Stomach (tissue), 9 donors: Measurements from ENCODE around the gene ACTR5. TPM values are rescaled to one million over a fixed set of nuclear protein-coding genes. Genes with fewer than 3 reads are reported as not detected.

ENCODE experiments used
- DNase-seq, 2 donors: peaks; one replicate each; pipeline versions ENCODE4 v3.0.0 to v3.0.0-alpha.2; 2013 to 2019
- H3K27ac ChIP-seq, 5 donors: fragments of 200-600 bp in 4 of 5; sonication (generic) in 4 of 5; one replicate each; pipeline ENCODE4 v1.5.1; 2013 to 2019; ENCODE audit warnings: mild to moderate bottlenecking in 1 of 5, moderate library complexity in 1 of 5
- H3K27me3 ChIP-seq, 3 donors: fragments of 200-600 bp; sonication (generic); one replicate each; pipeline ENCODE4 v1.5.1; 2017 to 2019; ENCODE audit warnings: mixed run types in 1 of 3
- H3K36me3 ChIP-seq, 4 donors: fragments of 200-600 bp; sonication (generic); 1 replicate in 3 of 4; 2 replicates in 1 of 4; pipeline ENCODE4 v1.5.1; 2016 to 2019
- H3K4me1 ChIP-seq, 4 donors: fragments of 200-600 bp; sonication (generic); one replicate each; pipeline ENCODE4 v1.5.1; 2016 to 2019
- H3K4me3 ChIP-seq, 4 donors: fragments of 200-600 bp; sonication (generic) in 3 of 4; one replicate each; pipeline ENCODE4 v1.5.1; 2016 to 2019; ENCODE audit warnings: mild to moderate bottlenecking in 1 of 4
- H3K9me3 ChIP-seq, 4 donors: fragments of 200-600 bp; sonication (generic); one replicate each; pipeline ENCODE4 v1.5.1; 2016 to 2019
- EP300 ChIP-seq: sonication (generic); formaldehyde crosslinking; IDR thresholded peaks from one replicate; pipeline ENCODE4 v1.6.1; 2017; ENCODE audit warnings: antibody characterized with exemption
- POLR2A ChIP-seq, 4 donors: fragments of 450-650 bp; IDR thresholded peaks; one replicate each; pipeline ENCODE4 v1.6.1; 2016; ENCODE audit warnings: antibody characterized with exemption in 4 of 4, control low read depth in 2 of 4, mild to moderate bottlenecking in 1 of 4, moderate library complexity in 1 of 4
- POLR2AphosphoS5 ChIP-seq, 3 donors: sonication (generic); formaldehyde crosslinking; IDR thresholded peaks; one replicate each; pipeline ENCODE4 v1.6.1; 2016; ENCODE audit warnings: antibody characterized with exemption in 3 of 3
- WGBS, 5 donors: extraction: QIAGEN DNeasy Blood & Tissue Kit in 3 of 5; methylation state at CpG; one replicate each; pipeline versions ENCODE4 v1.1.5 to v1.1.7; 2013 to 2018; 5-methylcytosine and 5-hydroxymethylcytosine counted together
- intact Hi-C: fragments of 100-400 bp; cut with DNase I; formaldehyde crosslinking; loops from one replicate; pipeline ENCODE4 v1.15.1; 2023; ENCODE audit warnings: low total_unique reads
- polyA plus RNA-seq, 3 donors: library from polyadenylated mRNA; stranded (reverse); fragments of 200-250 nt; gene quantifications; one replicate each; pipeline ENCODE4 v1.2.3, GENCODE V29; 2013
- total RNA-seq, 5 donors: library from RNA; depleted of rRNA; stranded (reverse); fragments of >200 nt; gene quantifications; one replicate each; pipeline versions ENCODE4 v1.1.0 to v1.2.3, GENCODE V29; 2014 to 2016
- TF ChIP-seq, protein P1 (sequence below), 7 experiments: fragments of 450-650 bp in 4 of 7; fragments of 200-600 bp in 3 of 7; sonication (generic) in 3 of 7; IDR thresholded peaks; one replicate each; pipeline ENCODE4 v1.5.1; 2016 to 2019; ENCODE audit warnings: antibody characterized with exemption in 7 of 7, control low read depth in 2 of 7, mild to moderate bottlenecking in 1 of 7
- donor health status: healthy with polysubstance abuse.
- donor health status: Bipolar disorder and iron deficiency.
- donor health status: healthy.

The ACTR5 gene
- total and polyA plus RNA-seq, 8 donors, result 3.6 to 68.1 (median 6.5) TPM

DNA sequence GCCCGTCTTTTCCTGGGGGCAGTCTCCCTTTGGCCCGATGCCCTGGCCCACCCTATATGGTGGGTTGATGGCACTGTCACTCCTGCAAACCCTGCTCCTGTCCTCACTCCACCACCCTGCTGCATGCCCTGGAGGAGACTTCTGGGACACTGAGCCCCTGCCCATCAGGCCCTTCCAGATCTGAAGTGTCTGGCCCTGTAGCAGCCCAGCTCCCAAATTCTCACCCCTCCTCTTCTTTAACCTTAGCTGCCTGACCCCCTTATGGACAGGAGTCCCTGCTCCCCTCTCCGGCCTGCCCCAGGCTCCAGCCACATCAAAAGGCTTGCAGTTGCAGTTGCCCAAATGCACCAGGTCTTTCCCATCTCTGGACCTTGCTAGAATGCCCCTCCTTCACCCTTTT lies 44.7 kb upstream of the ACTR5 start:
- no peak for DNase-seq
- intact Hi-C loops, result no loop called here
- WGBS, 5 donors, result 40 to 79% (median 69%) methylated on average over 3 of the region's 3 CpGs
- Histone ChIP-seq H3K27me3 (peaks cover 4 to 92% (median 25%) of the 10 kb centered on the region in 3 donors), H3K4me1 (no peaks in the 10 kb centered on the region), H3K27ac (no peak overlapping the region), H3K4me3 (no peak overlapping the region), H3K36me3 (no peaks in the 10 kb centered on the region), H3K9me3 (no peaks in the 10 kb centered on the region)
- TF ChIP-seq, protein P1, sequence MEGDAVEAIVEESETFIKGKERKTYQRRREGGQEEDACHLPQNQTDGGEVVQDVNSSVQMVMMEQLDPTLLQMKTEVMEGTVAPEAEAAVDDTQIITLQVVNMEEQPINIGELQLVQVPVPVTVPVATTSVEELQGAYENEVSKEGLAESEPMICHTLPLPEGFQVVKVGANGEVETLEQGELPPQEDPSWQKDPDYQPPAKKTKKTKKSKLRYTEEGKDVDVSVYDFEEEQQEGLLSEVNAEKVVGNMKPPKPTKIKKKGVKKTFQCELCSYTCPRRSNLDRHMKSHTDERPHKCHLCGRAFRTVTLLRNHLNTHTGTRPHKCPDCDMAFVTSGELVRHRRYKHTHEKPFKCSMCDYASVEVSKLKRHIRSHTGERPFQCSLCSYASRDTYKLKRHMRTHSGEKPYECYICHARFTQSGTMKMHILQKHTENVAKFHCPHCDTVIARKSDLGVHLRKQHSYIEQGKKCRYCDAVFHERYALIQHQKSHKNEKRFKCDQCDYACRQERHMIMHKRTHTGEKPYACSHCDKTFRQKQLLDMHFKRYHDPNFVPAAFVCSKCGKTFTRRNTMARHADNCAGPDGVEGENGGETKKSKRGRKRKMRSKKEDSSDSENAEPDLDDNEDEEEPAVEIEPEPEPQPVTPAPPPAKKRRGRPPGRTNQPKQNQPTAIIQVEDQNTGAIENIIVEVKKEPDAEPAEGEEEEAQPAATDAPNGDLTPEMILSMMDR (IDR thresholded peaks at IDR 0.05), result no peak
- TF ChIP-seq POLR2AphosphoS5 (IDR thresholded peaks at IDR 0.05) (no peak), EP300 (no peak), POLR2A (IDR thresholded peaks at IDR 0.05) (no peak)

DNA sequence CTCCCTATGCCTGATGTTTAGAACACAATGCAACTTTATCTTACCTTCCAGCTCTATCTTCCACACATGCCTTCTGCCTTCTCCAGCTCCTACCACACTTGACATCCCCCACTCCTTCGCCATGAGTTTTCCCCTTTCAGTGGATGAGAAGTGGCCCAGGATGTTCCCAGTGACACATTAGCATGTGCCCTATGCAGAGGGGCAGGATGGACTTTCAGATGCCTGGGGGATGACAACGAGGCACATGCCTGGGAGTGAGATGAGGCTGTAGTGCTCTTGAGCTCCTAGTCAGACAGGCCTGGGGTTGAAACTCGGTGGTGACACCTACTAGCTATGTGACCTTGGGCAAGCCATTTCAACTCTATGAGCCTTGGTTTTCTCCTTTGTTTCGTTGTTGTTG lies 44.1 kb upstream of the ACTR5 start:
- no peak for TF ChIP-seq EP300
- TF ChIP-seq, protein P1 (IDR thresholded peaks at IDR 0.05), result no peak
- no peak for DNase-seq
- Histone ChIP-seq H3K27me3 (peaks cover 4 to 86% (median 25%) of the 10 kb centered on the region in 3 donors), H3K36me3 (no peaks in the 10 kb centered on the region), H3K27ac (no peak overlapping the region), H3K4me1 (no peaks in the 10 kb centered on the region), H3K9me3 (no peaks in the 10 kb centered on the region), H3K4me3 (no peak overlapping the region)
- WGBS, 5 donors, result 43 to 58% (median 53%) methylated on average over 3 to 4 of the region's 4 CpGs
- intact Hi-C loops, result no loop called here

DNA sequence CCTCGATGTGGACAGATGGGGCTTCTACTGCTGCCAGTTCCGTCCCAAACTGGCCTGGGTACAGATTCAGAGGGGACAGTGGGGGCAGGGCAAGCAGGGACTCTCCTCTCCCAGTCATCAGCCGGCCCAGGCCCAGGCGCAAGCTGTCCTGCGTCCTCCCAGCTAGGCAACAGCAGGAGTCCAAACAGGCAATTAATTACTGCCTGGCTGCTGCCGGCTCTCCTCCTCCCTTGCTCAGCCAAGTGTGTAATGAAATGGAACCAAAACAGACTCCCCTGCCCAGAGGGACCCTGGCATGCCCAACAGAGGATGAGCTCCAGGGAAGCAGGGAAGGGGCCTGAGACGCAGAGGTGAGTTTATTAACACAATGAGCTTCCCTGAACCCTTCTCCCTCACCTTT lies 41.8 kb upstream of the ACTR5 start:
- H3K36me3 ChIP-seq, result no peaks in the 10 kb centered on the region
- H3K4me1 ChIP-seq, result no peaks in the 10 kb centered on the region
- TF ChIP-seq EP300 (no peak), POLR2A (IDR thresholded peaks at IDR 0.05) (no peak), POLR2AphosphoS5 (IDR thresholded peaks at IDR 0.05) (no peak)
- TF ChIP-seq, protein P1 (IDR thresholded peaks at IDR 0.05), result no peak
- peaks cover 4 to 77% (median 12%) of the 10 kb centered on the region in 3 donors for H3K27me3 ChIP-seq
- intact Hi-C loops, result no loop called here
- 14 to 27% (median 21%) methylated on average over 3 to 7 of the region's 7 CpGs for whole genome bisulfite sequencing, 5 donors
- H3K9me3 ChIP-seq, result no peaks in the 10 kb centered on the region
- H3K27ac ChIP-seq, result no peak overlapping the region
- no peak overlapping the region for H3K4me3 ChIP-seq
- DNase-seq, result peak in 1 of 2 donors; percentile 27

DNA sequence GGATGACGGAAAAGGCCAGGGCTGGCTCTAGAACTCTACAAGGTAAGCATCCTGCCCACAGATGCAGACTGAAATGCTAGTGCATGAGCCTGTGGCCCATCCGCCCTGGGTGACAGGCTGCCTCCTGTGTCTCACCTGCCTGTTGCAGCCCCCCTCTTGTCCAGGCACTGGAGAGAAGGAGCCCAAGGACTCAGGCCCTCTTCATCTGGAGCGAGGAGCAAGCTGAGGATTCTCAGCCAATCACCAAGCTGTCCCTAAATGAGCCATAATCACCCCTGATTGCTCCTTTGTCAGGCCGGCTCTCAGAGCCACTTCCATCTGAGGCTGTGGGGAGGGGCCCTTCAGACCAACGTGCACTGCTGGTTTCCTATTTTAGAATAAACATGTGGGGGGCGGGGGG lies 34.0 kb upstream of the ACTR5 start:
- no peak for DNase-seq
- Histone ChIP-seq H3K27me3 (peaks cover 4 to 91% (median 30%) of the 10 kb centered on the region in 3 donors), H3K4me1 (no peaks in the 10 kb centered on the region), H3K4me3 (no peak overlapping the region), H3K36me3 (no peaks in the 10 kb centered on the region), H3K9me3 (no peaks in the 10 kb centered on the region), H3K27ac (no peak overlapping the region)
- intact Hi-C loops, result no loop called here
- no peak for TF ChIP-seq POLR2A (IDR thresholded peaks at IDR 0.05)
- TF ChIP-seq, protein P1 (IDR thresholded peaks at IDR 0.05), result no peak
- WGBS, 5 donors, result 23 to 30% (median 25%) methylated on average over 6 of the region's 6 CpGs
